GM15510 (cell line): ENCODE data around the gene DEFB129.

Source experiments
- POLR2A ChIP-seq: IDR thresholded peaks from 3 replicates; pipeline ENCODE4 v1.6.1; 2011; ENCODE audit warnings: borderline replicate concordance; ENCODE audit not compliant: insufficient read length; ENCODE audit errors: extremely low read depth

Gene DEFB129

DNA sequence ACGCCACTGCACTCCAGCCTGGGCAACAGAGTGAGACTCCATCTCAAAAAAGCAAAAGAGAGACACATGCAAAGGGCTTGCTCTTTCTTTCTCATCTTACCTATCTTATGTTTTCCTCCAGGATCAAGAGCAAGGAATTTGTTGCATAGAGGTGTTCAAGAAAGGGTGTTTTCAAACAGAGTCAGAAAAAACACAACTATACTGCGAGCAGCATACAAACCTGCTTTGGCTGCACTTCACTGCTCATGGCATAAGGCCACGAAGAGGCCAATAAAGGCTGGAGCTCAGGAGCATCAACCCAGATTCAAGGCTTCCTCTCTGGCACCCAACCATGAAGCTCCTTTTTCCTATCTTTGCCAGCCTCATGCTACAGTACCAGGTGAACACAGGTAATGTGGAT is at the start of gene DEFB129:
Gene DEFB129, plus strand, starts transcription at position 301 of the 400 bp plus-strand sequence. Its CDS starts 31 bp downstream, at position 332.
- no peak for TF ChIP-seq POLR2A

DNA sequence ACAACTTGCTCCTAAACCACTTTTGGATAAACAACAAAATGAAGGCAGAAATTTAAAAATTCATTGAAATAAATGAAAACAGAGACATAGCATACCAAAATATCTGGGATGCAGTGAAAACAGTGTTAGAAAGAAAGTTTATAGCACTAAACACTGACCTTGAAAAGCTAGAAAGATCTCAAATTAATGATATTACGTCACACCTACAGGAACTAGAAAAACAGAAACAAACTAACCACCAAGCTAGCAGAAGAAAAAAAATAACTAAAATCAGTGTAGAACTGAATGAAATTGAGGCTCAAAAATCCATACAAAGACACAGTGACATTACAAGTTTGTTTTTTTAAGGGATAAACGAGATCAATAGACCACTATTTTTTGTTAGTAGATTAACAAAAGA is 42.8 kb upstream of the DEFB129 start:
- no peak for TF ChIP-seq POLR2A

- no peak for TF ChIP-seq POLR2A
Observed at GRCh38 chr20:187733-188132, 39.3 kb upstream of the DEFB129 start.

DNA sequence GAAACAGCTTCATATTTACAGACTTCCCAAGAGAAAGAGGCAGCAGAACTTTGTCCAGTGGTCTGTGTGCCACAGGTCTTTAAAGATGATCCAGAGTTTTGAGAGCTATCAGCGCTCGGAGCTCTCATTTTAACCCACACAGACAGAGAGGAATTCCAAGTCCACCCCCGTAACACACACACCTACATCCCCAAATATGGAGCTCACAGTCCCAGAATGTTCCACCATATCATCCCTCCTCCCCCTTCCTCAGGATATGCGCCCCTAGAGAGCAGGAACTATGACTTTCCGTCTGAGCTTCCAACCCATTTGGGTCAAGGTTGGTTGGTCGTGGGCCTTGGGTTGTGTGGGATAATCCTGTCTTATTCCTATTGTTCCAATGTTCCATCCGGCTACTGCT is 37.4 kb upstream of the DEFB129 start, which contains the start of gene DEFB128:
Gene DEFB128, minus strand, starts transcription at position 101 of the 400 bp plus-strand sequence. Its CDS starts 88 bp downstream, at position 13.
- no peak for TF ChIP-seq POLR2A

DNA sequence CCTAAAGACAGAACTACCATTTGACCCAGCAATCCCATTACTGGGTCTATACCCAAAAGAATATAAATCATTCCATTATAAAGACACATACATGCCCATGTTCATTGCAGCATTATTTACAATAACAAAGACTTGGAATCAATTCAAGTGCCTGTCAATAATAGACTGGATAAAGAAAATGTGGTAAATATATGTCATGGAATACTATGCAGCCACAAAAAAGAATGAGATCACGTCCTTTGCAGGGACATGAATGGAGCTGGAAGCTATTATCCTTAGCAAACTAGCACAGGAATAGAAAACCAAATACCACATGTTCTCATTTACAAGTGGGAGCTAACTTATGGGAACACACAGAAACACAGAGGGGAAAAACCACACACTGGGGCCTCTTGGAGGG is 28.8 kb upstream of the DEFB129 start:
- no peak for TF ChIP-seq POLR2A

DNA sequence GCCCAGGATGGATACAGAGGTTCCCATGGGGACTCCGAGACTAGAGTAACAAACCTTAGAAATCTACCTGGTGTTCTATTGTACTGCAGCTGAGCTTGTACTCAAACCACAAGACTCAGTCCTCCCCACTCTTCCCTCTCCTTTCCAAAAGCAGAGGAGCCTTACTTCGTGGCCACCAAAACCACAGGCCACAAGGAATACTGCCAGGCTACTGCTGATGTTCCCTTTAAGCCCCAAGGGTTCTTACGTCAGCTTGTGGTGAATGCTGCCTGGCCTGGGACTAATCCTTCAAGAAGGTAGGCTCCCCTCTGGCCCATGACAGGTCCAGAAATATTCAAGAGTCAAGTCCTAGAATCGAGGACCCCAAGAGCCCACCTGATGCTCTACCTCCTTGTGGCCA is 27.1 kb upstream of the DEFB129 start:
- TF ChIP-seq POLR2A = no peak

- no peak for TF ChIP-seq POLR2A
Observed at GRCh38 chr20:208942-209566, 18.0 kb upstream of the DEFB129 start.

- TF ChIP-seq POLR2A = no peak
Observed at GRCh38 chr20:210809-211502, 16.1 kb upstream of the DEFB129 start.

- no peak for TF ChIP-seq POLR2A
Observed at GRCh38 chr20:214383-214782, 12.7 kb upstream of the DEFB129 start.

GRCh38 chr20:215796-216195 is 11.3 kb upstream of the DEFB129 start:
- no peak for TF ChIP-seq POLR2A

GRCh38 chr20:217266-217665 is 9.8 kb upstream of the DEFB129 start:
- no peak for TF ChIP-seq POLR2A

DNA sequence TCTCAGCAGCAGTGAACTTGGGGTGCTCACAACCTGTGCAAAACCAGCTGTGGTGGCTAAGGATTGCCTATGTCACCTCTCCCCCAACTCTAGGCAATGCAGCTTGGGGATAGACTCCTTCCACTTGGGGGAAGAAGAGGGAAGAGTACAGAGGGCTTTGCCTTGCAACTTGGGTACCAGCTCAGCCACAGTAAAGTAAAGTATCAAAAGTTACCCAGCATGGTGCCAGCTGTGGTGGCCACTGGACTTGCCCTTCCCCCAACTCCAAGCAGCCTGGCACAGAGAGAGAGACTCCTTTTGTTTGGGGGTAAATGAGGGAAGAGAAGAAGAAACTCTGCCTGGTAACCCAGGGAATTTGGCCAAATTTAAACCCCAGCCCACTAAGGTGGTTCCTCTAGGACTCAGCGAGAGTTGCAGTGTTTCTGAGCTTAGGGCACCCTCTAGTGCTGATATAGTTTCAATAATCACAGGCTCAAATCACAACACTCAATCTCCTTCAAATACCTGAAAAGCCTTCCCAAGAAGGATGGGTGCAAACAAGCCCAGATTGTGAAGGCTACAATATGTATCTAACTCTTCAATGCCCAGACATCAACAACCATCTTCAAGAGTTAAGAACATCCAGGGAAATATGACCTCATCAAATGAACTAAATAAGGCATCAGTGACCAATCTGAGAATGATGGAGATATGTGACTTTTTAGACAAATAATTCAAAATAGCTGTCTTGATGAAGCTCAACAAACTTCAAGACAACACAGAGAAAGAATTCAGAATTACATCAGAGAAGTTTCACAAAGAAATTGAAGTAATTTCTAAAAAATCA is 7.6 kb upstream of the DEFB129 start:
- TF ChIP-seq POLR2A = no peak

- TF ChIP-seq POLR2A = no peak
Observed at GRCh38 chr20:221258-221830, 5.7 kb upstream of the DEFB129 start.

GRCh38 chr20:227439-228105 is 514 bp downstream of the DEFB129 start:
- TF ChIP-seq POLR2A = no peak
